Heart left ventricle (tissue), 16 donors: ENCODE data around the gene PNKP. TPM values are rescaled to one million over a fixed set of nuclear protein-coding genes. Genes with fewer than 3 reads are reported as not detected.

Experiments used
- ATAC-seq, 4 donors: fragments of 200-7000 bp; cut with Tn5 transposase; one replicate each; pipeline ENCODE4 v1.9.1; 2020 to 2022; ENCODE audit warnings: moderate library complexity in 4 of 4, mild to moderate bottlenecking in 3 of 4, moderate number of reproducible peaks in 1 of 4
- DNase-seq, 5 donors: peaks; one replicate each; pipeline ENCODE4 v3.0.0-alpha.2; 2020
- H3K27ac ChIP-seq, 12 donors: fragments of 200-600 bp; sonication (generic) in 4 of 12; one replicate each; pipeline versions ENCODE4 v1.5.0 to v1.8.0; 2016 to 2022; ENCODE audit warnings: mild to moderate bottlenecking in 2 of 12
- H3K27me3 ChIP-seq, 9 donors: fragments of 200-600 bp; sonication (generic) in 2 of 9; one replicate each; pipeline versions ENCODE4 v1.5.1 to v1.8.0; 2016 to 2022; ENCODE audit warnings: mild to moderate bottlenecking in 3 of 9
- H3K36me3 ChIP-seq, 9 donors: fragments of 200-600 bp; sonication (generic) in 2 of 9; one replicate each; pipeline versions ENCODE4 v1.5.0 to v1.8.0; 2018 to 2022; ENCODE audit warnings: mild to moderate bottlenecking in 2 of 9
- H3K4me1 ChIP-seq, 12 donors: fragments of 200-600 bp; sonication (generic) in 4 of 12; one replicate each; pipeline versions ENCODE4 v1.5.0 to v1.8.0; 2016 to 2022; ENCODE audit warnings: mild to moderate bottlenecking in 3 of 12
- H3K4me3 ChIP-seq, 12 donors: fragments of 200-600 bp; sonication (generic) in 4 of 12; one replicate each; pipeline versions ENCODE4 v1.5.0 to v1.8.0; 2017 to 2022; ENCODE audit warnings: mild to moderate bottlenecking in 9 of 12, moderate library complexity in 4 of 12
- H3K9me3 ChIP-seq, 12 donors: fragments of 200-600 bp; sonication (generic) in 4 of 12; one replicate each; pipeline versions ENCODE4 v1.5.0 to v1.8.0; 2016 to 2022; ENCODE audit warnings: mild to moderate bottlenecking in 1 of 12
- CTCF ChIP-seq, 12 donors: fragments of 200-600 bp; sonication (generic) in 4 of 12; IDR thresholded peaks; one replicate each; pipeline versions ENCODE4 v1.5.0 to v1.8.0; 2018 to 2022; ENCODE audit warnings: antibody characterized with exemption in 12 of 12, mild to moderate bottlenecking in 5 of 12
- POLR2A ChIP-seq, 2 donors: fragments of 450-650 bp; IDR thresholded peaks; one replicate each; pipeline ENCODE4 v1.6.1; 2017; ENCODE audit warnings: antibody characterized with exemption in 2 of 2, mild to moderate bottlenecking in 2 of 2, moderate library complexity in 2 of 2
- WGBS, 4 donors: extraction: QIAGEN DNeasy Blood & Tissue Kit in 2 of 4; methylation state at CpG; one replicate each; pipeline versions ENCODE4 v1.1.5 to v1.1.7; 2013 to 2018; 5-methylcytosine and 5-hydroxymethylcytosine counted together
- intact Hi-C, 10 donors: fragments of 100-400 bp; cut with DNase I; formaldehyde crosslinking; loops; one replicate each; pipeline versions ENCODE4 v1.11.1 to v1.14.2; 2022
- polyA plus RNA-seq, 2 donors: library from polyadenylated mRNA; stranded (reverse); fragments of 200-250 nt; gene quantifications; one replicate each; pipeline ENCODE4 v1.2.3, GENCODE V29; 2013
- total RNA-seq, 9 donors: library from RNA; depleted of rRNA in 2 of 9; stranded (reverse); fragments of >200 nt in 2 of 9; fragmentation: NEBNext Ultra II Directional in 3 of 9; extraction: Animal tissue kit (Norgen Biotek cat#: 25700) in 3 of 9; gene quantifications; one replicate each; pipeline versions ENCODE4 v1.1.0 to v1.2.4, GENCODE V29; 2016 to 2023
- donor health status: ischemic (EF 13 %, LVEDD 7.1; RV severe dilation, severe dysfunction).
- donor health status: healthy with polysubstance abuse.
- donor health status: DM: no; HTN: yes; CAD: no.
- donor health status: DM: no; HTN: no; CAD: no.
- donor health status: ischemic (EF 25% LVEDD 6.9; RV normal size, moderate dysfunction).
- donor health status: ischemic (EF 25% LVEDD 5.7; RV mildly dilated, moderate dysfunction).
- donor health status: healthy.
- donor health status: DM: yes; HTN: yes; CAD: no.
- donor health status: ischemic (EF 35%, LVEDD 5.7; RV mildly dilated, moderate dysfunction).
- donor health status: nonischemic (EF 11% LVEDD 7.7; RV severe dilation, severe dysfunction).
- donor health status: DM: yes; HTN: yes; CAD: no.
- donor health status: PGD.
- donor health status: ischemic (EF 29% LVEDD 5.4; RV normal size, mild dysfunction).
- donor health status: nonischemic (EF 23%, LVEDD 6.1; RV moderate dilation, normal function).

PNKP gene
- total and polyA plus RNA-seq, 11 donors = 26.6 to 57.0 (median 36.8) TPM

GRCh38 chr19:49894879-49895565 lies 27.6 kb upstream of the PNKP start:
- peaks cover under 1 to 29% (median 9%) of the 10 kb centered on the region in 12 donors for H3K4me1 ChIP-seq
- H3K4me3 ChIP-seq = peak overlapping the region in 1 of 12 donors; percentile 35
- DNase-seq (peak in 1 of 5 donors; percentile 54), ATAC-seq (no peak)
- 83 to 89% (median 87%) methylated on average over 17 of the region's 17 CpGs for WGBS, 4 donors
- intact Hi-C loops = no loop called here
- TF ChIP-seq POLR2A (IDR thresholded peaks at IDR 0.05) = no peak
- no peak for TF ChIP-seq CTCF (IDR thresholded peaks at IDR 0.05)
- H3K36me3 ChIP-seq = no peaks in the 10 kb centered on the region
- H3K9me3 ChIP-seq = no peaks in the 10 kb centered on the region
- H3K27me3 ChIP-seq = peaks cover 0 to 11% (median 0%) of the 10 kb centered on the region in 9 donors
- H3K27ac ChIP-seq = no peak overlapping the region

GRCh38 chr19:49894011-49894664 lies 26.8 kb upstream of the PNKP start:
- DNase-seq = peak in 1 of 5 donors; percentile 38
- Histone ChIP-seq H3K27me3 (peaks cover 0 to 11% (median 0%) of the 10 kb centered on the region in 9 donors), H3K27ac (no peak overlapping the region), H3K36me3 (peaks cover 0 to under 1% (median 0%) of the 10 kb centered on the region in 9 donors), H3K4me1 (peaks cover 4 to 35% (median 16%) of the 10 kb centered on the region in 12 donors), H3K9me3 (no peaks in the 10 kb centered on the region), H3K4me3 (no peak overlapping the region)
- ATAC-seq = no peak
- 95 to 96% (median 95%) methylated on average over 17 to 18 of the region's 18 CpGs for WGBS, 4 donors
- intact Hi-C loops = no loop called here
- TF ChIP-seq CTCF (IDR thresholded peaks at IDR 0.05) (no peak), POLR2A (IDR thresholded peaks at IDR 0.05) (no peak)

GRCh38 chr19:49892716-49893115 lies 25.3 kb upstream of the PNKP start:
- no peak for DNase-seq
- no peak for ATAC-seq
- peaks cover 3 to 27% (median 14%) of the 10 kb centered on the region in 12 donors for H3K4me1 ChIP-seq
- H3K36me3 ChIP-seq = peaks cover 0 to 11% (median 0%) of the 10 kb centered on the region in 9 donors
- H3K27ac ChIP-seq = no peak overlapping the region
- no peaks in the 10 kb centered on the region for H3K9me3 ChIP-seq
- H3K27me3 ChIP-seq = peaks cover 0 to 11% (median 0%) of the 10 kb centered on the region in 9 donors
- intact Hi-C loops = no loop called here
- 89 to 94% (median 93%) methylated on average over 1 of the region's 1 CpG for WGBS, 4 donors
- H3K4me3 ChIP-seq = no peak overlapping the region
- TF ChIP-seq CTCF (IDR thresholded peaks at IDR 0.05) (no peak), POLR2A (IDR thresholded peaks at IDR 0.05) (no peak)

- Histone ChIP-seq H3K27ac (no peak overlapping the region), H3K4me3 (no peak overlapping the region), H3K36me3 (peaks cover 0 to 20% (median 3%) of the 10 kb centered on the region in 9 donors), H3K27me3 (peaks cover 0 to 11% (median 0%) of the 10 kb centered on the region in 9 donors), H3K9me3 (no peaks in the 10 kb centered on the region), H3K4me1 (peaks cover 0 to 25% (median 12%) of the 10 kb centered on the region in 12 donors)
- intact Hi-C loops = no loop called here
- DNase-seq (peak in 1 of 5 donors; percentile 60), ATAC-seq (no peak)
- WGBS, 4 donors = 83 to 89% (median 86%) methylated on average over 17 of the region's 17 CpGs
- TF ChIP-seq CTCF (IDR thresholded peaks at IDR 0.05) (no peak), POLR2A (IDR thresholded peaks at IDR 0.05) (no peak)
These were observed 24.0 kb upstream of the PNKP start for GRCh38 chr19:49891393-49891792.
